Skin of body (tissue), 2 donors: ENCODE measurements around the gene CRYBA2. TPM values are rescaled to one million over a fixed set of nuclear protein-coding genes. Genes with fewer than 3 reads are reported as not detected.

Experiments
- DNase-seq: peaks from one replicate; lab custom pipeline; 2025; lab: John Stamatoyannopoulos, UW
- total RNA-seq: library from RNA; depleted of rRNA; stranded (reverse); fragments of >200 nt; gene quantifications from one replicate; pipeline ENCODE4 v1.2.3, GENCODE V29; 2014

Gene CRYBA2
- total RNA-seq, 1 donor from 2014 or later: not detected

- no peak for DNase-seq
These were observed 10.5 kb downstream of the CRYBA2 start for GRCh38 chr2:218982586-218983262.

GRCh38 chr2:218981881-218982585, 11.2 kb downstream of the CRYBA2 start:
- DNase-seq: no peak

- DNase-seq: no peak
These were observed 11.8 kb downstream of the CRYBA2 start for GRCh38 chr2:218981390-218981880.

- DNase-seq: no peak
These were observed 12.4 kb downstream of the CRYBA2 start for GRCh38 chr2:218980735-218981389.

- DNase-seq: peak; percentile 13
These were observed 13.1 kb downstream of the CRYBA2 start for GRCh38 chr2:218979846-218980734.

GRCh38 chr2:218975060-218975777, 18.0 kb downstream of the CRYBA2 start:
- DNase-seq: no peak

GRCh38 chr2:218970894-218971293, 22.3 kb downstream of the CRYBA2 start:
- no peak for DNase-seq

- no peak for DNase-seq
These were observed 29.0 kb downstream of the CRYBA2 start for GRCh38 chr2:218964041-218964771.

GRCh38 chr2:218963601-218964000, 29.6 kb downstream of the CRYBA2 start:
- DNase-seq: no peak

GRCh38 chr2:218962859-218963492, 30.2 kb downstream of the CRYBA2 start:
- peak; percentile 35 for DNase-seq

- no peak for DNase-seq
These were observed 31.3 kb downstream of the CRYBA2 start for GRCh38 chr2:218961651-218962570.

- DNase-seq: no peak
These were observed 32.0 kb downstream of the CRYBA2 start for GRCh38 chr2:218961229-218961628.

GRCh38 chr2:218960309-218961165, 32.7 kb downstream of the CRYBA2 start:
- DNase-seq: no peak

- DNase-seq: no peak
These were observed 33.4 kb downstream of the CRYBA2 start for GRCh38 chr2:218959761-218960308.

GRCh38 chr2:218959141-218959731, 34.0 kb downstream of the CRYBA2 start, which contains the start of gene CDK5R2:
CDK5R2 (plus strand) TSS chr2:218959666; CDS start chr2:218959821, 155 bp downstream.
- DNase-seq: peak; percentile 67

- DNase-seq: no peak
These were observed 34.9 kb downstream of the CRYBA2 start for GRCh38 chr2:218958276-218958675.
